Mucosa of rectum (tissue), 2 donors: ENCODE results near the gene PROB1.
"Not testable (repeated sequence)": the region's sequence is repeated elsewhere in the genome, so short reads cannot be mapped to it uniquely, and the experiment has no call there.

Source experiments
- H3K27ac ChIP-seq, 2 donors: one replicate each; pipeline ENCODE4 v1.7.0; 2013; ENCODE audit warnings: inconsistent platforms in 2 of 2, low read depth in 2 of 2, low read length in 2 of 2
- H3K27me3 ChIP-seq, 2 donors: one replicate each; pipeline ENCODE4 v1.7.0; 2013; ENCODE audit warnings: low read length in 2 of 2; ENCODE audit not compliant: control insufficient read depth in 2 of 2, insufficient read depth in 2 of 2
- H3K36me3 ChIP-seq, 2 donors: one replicate each; pipeline ENCODE4 v1.7.0; 2013; ENCODE audit warnings: low read length in 2 of 2; ENCODE audit not compliant: control insufficient read depth in 2 of 2, insufficient read depth in 2 of 2
- H3K4me1 ChIP-seq, 2 donors: one replicate each; pipeline ENCODE4 v1.7.0; 2013; ENCODE audit warnings: low read length in 2 of 2, mild to moderate bottlenecking in 1 of 2; ENCODE audit not compliant: control insufficient read depth in 2 of 2, insufficient read depth in 2 of 2
- H3K4me3 ChIP-seq, 2 donors: one replicate each; pipeline ENCODE4 v1.7.0; 2013; ENCODE audit warnings: low read length in 2 of 2
- H3K9ac ChIP-seq, 2 donors: one replicate each; pipeline ENCODE4 v1.7.0; 2013; ENCODE audit warnings: low read length in 2 of 2, low read depth in 1 of 2, mild to moderate bottlenecking in 1 of 2
- H3K9me3 ChIP-seq, 2 donors: one replicate each; pipeline ENCODE4 v1.7.0; 2013; ENCODE audit warnings: low read length in 2 of 2; ENCODE audit not compliant: control insufficient read depth in 2 of 2
- donor health status: healthy.
- donor health status: Normal muscosa, but diverticular disease.

Gene PROB1

GRCh38 chr5:139364466-139364865 lies 30.4 kb downstream of the PROB1 start:
- H3K9me3 ChIP-seq = no peaks in the 10 kb centered on the region
- no peak overlapping the region for H3K9ac ChIP-seq
- peaks cover 31 to 32% of the 10 kb centered on the region in 2 donors for H3K36me3 ChIP-seq
- H3K4me3 ChIP-seq = no peak overlapping the region
- H3K4me1 ChIP-seq = no peaks in the 10 kb centered on the region
- no peaks in the 10 kb centered on the region for H3K27me3 ChIP-seq
- H3K27ac ChIP-seq = no peak overlapping the region

- H3K27ac ChIP-seq = no peak overlapping the region
- H3K36me3 ChIP-seq = peaks cover 28 to 32% of the 10 kb centered on the region in 2 donors
- H3K27me3 ChIP-seq = no peaks in the 10 kb centered on the region
- no peaks in the 10 kb centered on the region for H3K4me1 ChIP-seq
- H3K9me3 ChIP-seq = no peaks in the 10 kb centered on the region
- H3K9ac ChIP-seq = no peak overlapping the region
- no peak overlapping the region for H3K4me3 ChIP-seq
Observed at GRCh38 chr5:139363937-139364336, 31.0 kb downstream of the PROB1 start.

- H3K9ac ChIP-seq = no peak overlapping the region
Observed at GRCh38 chr5:139361835-139362429, 33.0 kb downstream of the PROB1 start.

GRCh38 chr5:139360384-139360783 lies 34.5 kb downstream of the PROB1 start:
- H3K4me3 ChIP-seq = no peak overlapping the region
- no peak overlapping the region for H3K27ac ChIP-seq
- no peaks in the 10 kb centered on the region for H3K27me3 ChIP-seq
- H3K4me1 ChIP-seq = no peaks in the 10 kb centered on the region
- H3K9me3 ChIP-seq = no peaks in the 10 kb centered on the region
- peaks cover 11 to 21% of the 10 kb centered on the region in 2 donors for H3K36me3 ChIP-seq
- H3K9ac ChIP-seq = no peak overlapping the region

More at GRCh38 chr5:139361835-139362429, 33.0 kb downstream of the PROB1 start:
- Histone ChIP-seq H3K4me1 (no peaks in the 10 kb centered on the region), H3K27me3 (no peaks in the 10 kb centered on the region), H3K9me3 (no peaks in the 10 kb centered on the region), H3K27ac (no peak overlapping the region), H3K4me3 (no peak overlapping the region), H3K36me3 (peaks cover 25 to 31% of the 10 kb centered on the region in 2 donors)

GRCh38 chr5:139358064-139358463 lies 36.8 kb downstream of the PROB1 start:
- H3K4me1 ChIP-seq = no peaks in the 10 kb centered on the region
- no peak overlapping the region for H3K27ac ChIP-seq
- no peaks in the 10 kb centered on the region for H3K9me3 ChIP-seq
- no peaks in the 10 kb centered on the region for H3K27me3 ChIP-seq
- no peak overlapping the region for H3K4me3 ChIP-seq
- H3K9ac ChIP-seq = no peak overlapping the region
- peaks cover 0 to 10% of the 10 kb centered on the region in 2 donors for H3K36me3 ChIP-seq

GRCh38 chr5:139355900-139356299 lies 39.0 kb downstream of the PROB1 start:
- H3K27ac ChIP-seq, H3K9ac ChIP-seq, H3K4me1 ChIP-seq, H3K9me3 ChIP-seq, H3K4me3 ChIP-seq, H3K27me3 ChIP-seq, H3K36me3 ChIP-seq: not testable (repeated sequence)

- no peak overlapping the region for H3K9ac ChIP-seq
- H3K27ac ChIP-seq = no peak overlapping the region
- H3K9me3 ChIP-seq = no peaks in the 10 kb centered on the region
- H3K4me3 ChIP-seq = no peak overlapping the region
- no peaks in the 10 kb centered on the region for H3K4me1 ChIP-seq
- H3K36me3 ChIP-seq = peaks cover 0 to 10% of the 10 kb centered on the region in 2 donors
- no peaks in the 10 kb centered on the region for H3K27me3 ChIP-seq
Observed at GRCh38 chr5:139354186-139354585, 40.7 kb downstream of the PROB1 start.

GRCh38 chr5:139347863-139348262 lies 47.0 kb downstream of the PROB1 start:
- peaks cover 7 to 14% of the 10 kb centered on the region in 2 donors for H3K4me1 ChIP-seq
- not testable (repeated sequence) for H3K36me3 ChIP-seq, H3K27me3 ChIP-seq, H3K9me3 ChIP-seq, H3K9ac ChIP-seq, H3K4me3 ChIP-seq, H3K27ac ChIP-seq

- H3K9me3 ChIP-seq, H3K36me3 ChIP-seq, H3K27ac ChIP-seq, H3K9ac ChIP-seq, H3K27me3 ChIP-seq, H3K4me3 ChIP-seq: not testable (repeated sequence)
- peaks cover 18 to 25% of the 10 kb centered on the region in 2 donors for H3K4me1 ChIP-seq
Observed at GRCh38 chr5:139345442-139345841, 49.5 kb downstream of the PROB1 start.

- Histone ChIP-seq H3K27me3 (no peaks in the 10 kb centered on the region), H3K27ac (no peak overlapping the region), H3K36me3 (no peaks in the 10 kb centered on the region), H3K4me1 (peaks cover 18 to 25% of the 10 kb centered on the region in 2 donors), H3K9me3 (no peaks in the 10 kb centered on the region), H3K9ac (no peak overlapping the region), H3K4me3 (peak overlapping the region in 1 of 2 donors; percentile 5)
Observed at GRCh38 chr5:139344177-139344576, 50.7 kb downstream of the PROB1 start.
